Testis (tissue), 2 donors: ENCODE measurements around the gene DHRS4.

Experiments used
- CTCF ChIP-seq, 3 experiments: fragments of 450-650 bp in 2 of 3; fragments of 200-600 bp in 1 of 3; sonication (generic) in 1 of 3; IDR thresholded peaks; one replicate each; pipeline ENCODE4 v1.5.1; 2016 to 2019; ENCODE audit warnings: antibody characterized with exemption in 3 of 3, mild to moderate bottlenecking in 2 of 3, moderate library complexity in 1 of 3
- POLR2A ChIP-seq: fragments of 450-650 bp; IDR thresholded peaks from one replicate; pipeline ENCODE4 v1.6.1; 2017; ENCODE audit warnings: antibody characterized with exemption, mild to moderate bottlenecking, moderate library complexity

DNA sequence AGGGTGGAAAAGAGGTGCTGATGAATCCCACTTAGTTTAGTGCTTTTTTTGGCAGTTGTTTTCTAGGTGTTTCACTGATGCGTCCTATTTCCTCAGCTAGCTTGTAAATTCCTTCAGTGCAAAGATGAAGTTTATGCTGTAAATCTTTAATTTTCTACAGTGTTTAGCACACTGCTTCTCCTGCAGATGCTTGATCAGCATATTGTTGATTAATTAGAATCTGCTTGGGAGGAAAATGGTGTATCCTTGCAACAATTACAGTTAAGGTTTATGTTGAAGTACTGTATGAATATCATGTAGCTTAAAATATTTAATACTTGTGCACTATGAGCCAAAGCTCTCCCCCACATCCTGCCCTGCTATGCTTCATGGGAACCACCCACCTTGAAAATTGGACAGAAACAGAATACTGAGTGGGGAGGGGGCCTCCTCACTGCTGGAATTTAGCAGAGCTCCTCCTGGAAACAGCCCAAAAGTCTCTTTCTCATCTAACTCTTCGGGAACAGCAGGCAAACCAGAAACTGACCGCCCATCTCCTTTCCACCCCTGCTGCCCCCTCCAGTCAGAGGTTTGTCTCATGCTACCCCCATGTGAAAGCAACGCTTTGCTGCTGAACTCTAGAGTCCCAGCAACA, 20.3 kb upstream of the DHRS4 start:
- TF ChIP-seq POLR2A (no peak), CTCF (IDR thresholded peaks at IDR 0.05) (no peak)
